ENCODE measurements around the gene PCDHA4.
"Not testable (repeated sequence)": the region's sequence is repeated elsewhere in the genome, so short reads cannot be mapped to it uniquely, and the experiment has no call there.

PCDHA4 gene

DNA sequence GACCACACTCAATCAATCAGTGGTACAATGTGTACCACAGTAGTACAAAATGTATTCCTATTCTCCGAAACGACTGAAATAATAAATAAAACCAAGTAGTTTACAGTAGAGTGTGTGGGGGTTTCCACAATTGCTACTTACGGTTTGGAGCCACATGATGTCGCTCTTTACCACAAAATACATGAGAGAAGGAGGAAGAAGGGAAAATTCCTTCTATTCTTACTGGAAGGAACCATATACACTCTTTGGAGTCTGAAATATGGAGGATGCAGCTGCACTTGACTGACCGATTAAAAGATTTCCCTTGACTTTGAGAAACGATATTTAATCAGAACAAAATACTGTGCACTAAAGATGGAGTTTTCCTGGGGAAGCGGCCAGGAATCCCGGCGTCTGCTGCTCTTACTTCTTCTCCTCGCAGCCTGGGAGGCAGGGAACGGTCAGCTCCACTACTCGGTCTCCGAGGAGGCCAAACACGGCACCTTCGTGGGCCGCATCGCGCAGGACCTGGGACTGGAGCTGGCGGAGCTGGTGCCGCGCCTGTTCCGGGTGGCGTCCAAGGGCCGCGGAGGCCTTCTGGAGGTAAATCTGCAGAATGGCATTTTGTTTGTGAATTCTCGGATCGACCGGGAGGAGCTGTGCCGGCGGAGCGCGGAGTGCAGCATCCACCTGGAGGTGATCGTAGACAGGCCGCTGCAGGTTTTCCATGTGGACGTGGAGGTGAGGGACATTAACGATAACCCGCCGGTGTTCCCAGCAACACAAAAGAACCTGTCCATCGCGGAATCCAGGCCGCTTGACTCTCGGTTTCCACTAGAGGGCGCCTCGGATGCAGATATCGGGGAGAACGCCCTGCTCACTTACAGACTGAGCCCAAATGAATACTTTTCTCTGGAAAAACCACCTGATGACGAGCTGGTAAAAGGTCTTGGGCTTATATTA lies at the start of gene PCDHA4:
PCDHA4 (plus strand) TSS at position 235 of the 942 bp plus-strand sequence.
- DNase-seq: no peak

GRCh38 chr5:140764177-140764973 lies 42.5 kb upstream of the PCDHA4 start:
- no peak for DNase-seq

- no peak for DNase-seq
These were observed 39.4 kb upstream of the PCDHA4 start for GRCh38 chr5:140767444-140767843.

DNA sequence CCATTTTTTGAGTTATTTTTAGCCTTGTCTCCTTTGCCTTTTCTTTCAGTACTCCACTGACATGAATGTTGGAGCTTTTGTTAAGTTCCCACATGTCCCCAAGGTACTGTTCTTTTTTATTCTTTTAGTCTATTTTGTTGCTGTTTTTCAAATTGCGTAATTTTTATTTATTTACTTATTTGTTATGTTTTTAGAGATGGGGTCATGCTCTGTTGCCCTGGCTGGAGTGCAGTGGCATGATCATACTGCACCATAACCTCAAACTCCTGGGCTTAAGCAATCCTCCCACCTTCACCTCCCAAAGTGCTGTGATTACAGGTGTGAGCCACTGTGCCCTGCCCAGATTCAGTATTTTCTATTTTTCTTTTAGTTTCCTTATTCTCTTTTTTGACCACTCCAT lies 26.4 kb upstream of the PCDHA4 start:
- DNase-seq: no peak

GRCh38 chr5:140785905-140786686 lies 20.8 kb upstream of the PCDHA4 start, which contains the start of gene PCDHA1:
TSS of gene PCDHA1 (plus strand) at chr5:140786140.
- no peak for DNase-seq

DNA sequence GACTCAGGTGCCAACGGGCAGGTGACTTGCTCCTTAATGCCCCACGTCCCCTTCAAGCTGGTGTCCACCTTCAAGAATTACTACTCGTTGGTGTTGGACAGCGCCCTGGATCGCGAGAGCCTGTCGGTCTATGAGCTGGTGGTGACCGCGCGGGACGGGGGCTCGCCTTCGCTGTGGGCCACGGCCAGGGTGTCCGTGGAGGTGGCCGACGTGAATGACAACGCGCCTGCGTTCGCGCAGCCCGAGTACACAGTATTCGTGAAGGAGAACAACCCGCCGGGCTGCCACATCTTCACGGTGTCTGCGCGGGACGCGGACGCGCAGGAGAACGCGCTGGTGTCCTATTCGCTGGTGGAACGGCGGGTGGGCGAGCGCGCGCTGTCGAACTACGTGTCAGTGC lies 19.4 kb upstream of the PCDHA4 start:
- DNase-seq: not testable (repeated sequence)

GRCh38 chr5:140787849-140788504 lies 18.9 kb upstream of the PCDHA4 start:
- DNase-seq: not testable (repeated sequence)

GRCh38 chr5:140791089-140791488 lies 15.8 kb upstream of the PCDHA4 start:
- no peak for DNase-seq

- no peak for DNase-seq
These were observed 12.1 kb upstream of the PCDHA4 start, which contains the start of gene PCDHA2 for GRCh38 chr5:140794595-140795258. TSS of gene PCDHA2 (plus strand) at chr5:140794852.

- DNase-seq: no peak
These were observed 11.6 kb upstream of the PCDHA4 start for GRCh38 chr5:140795259-140795641.

GRCh38 chr5:140796072-140796717 lies 10.7 kb upstream of the PCDHA4 start:
- not testable (repeated sequence) for DNase-seq

GRCh38 chr5:140796718-140797095 lies 10.2 kb upstream of the PCDHA4 start:
- DNase-seq: no peak

- no peak for DNase-seq
These were observed 5.9 kb upstream of the PCDHA4 start, which contains the start of gene PCDHA3 for GRCh38 chr5:140800816-140801493. TSS of gene PCDHA3 (plus strand) at chr5:140801057.

GRCh38 chr5:140801494-140801841 lies 5.4 kb upstream of the PCDHA4 start:
- DNase-seq: no peak

GRCh38 chr5:140802381-140802780 lies 4.5 kb upstream of the PCDHA4 start:
- not testable (repeated sequence) for DNase-seq

DNA sequence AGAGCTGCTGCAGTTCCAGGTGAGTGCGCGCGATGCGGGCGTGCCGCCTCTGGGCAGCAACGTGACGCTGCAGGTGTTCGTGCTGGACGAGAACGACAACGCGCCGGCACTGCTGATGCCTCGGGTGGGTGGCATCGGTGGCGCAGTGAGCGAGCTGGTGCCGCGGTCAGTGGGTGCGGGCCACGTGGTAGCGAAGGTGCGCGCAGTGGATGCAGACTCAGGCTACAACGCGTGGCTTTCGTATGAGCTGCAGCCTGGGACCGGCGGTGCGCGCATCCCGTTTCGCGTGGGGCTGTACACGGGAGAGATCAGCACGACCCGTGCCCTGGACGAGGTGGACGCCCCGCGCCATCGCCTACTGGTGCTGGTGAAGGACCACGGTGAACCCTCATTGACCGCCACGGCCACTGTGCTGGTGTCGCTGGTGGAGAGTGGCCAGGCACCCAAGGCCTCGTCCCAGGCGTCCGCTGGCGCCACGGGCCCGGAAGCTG lies 4.0 kb upstream of the PCDHA4 start:
- no peak for DNase-seq

DNA sequence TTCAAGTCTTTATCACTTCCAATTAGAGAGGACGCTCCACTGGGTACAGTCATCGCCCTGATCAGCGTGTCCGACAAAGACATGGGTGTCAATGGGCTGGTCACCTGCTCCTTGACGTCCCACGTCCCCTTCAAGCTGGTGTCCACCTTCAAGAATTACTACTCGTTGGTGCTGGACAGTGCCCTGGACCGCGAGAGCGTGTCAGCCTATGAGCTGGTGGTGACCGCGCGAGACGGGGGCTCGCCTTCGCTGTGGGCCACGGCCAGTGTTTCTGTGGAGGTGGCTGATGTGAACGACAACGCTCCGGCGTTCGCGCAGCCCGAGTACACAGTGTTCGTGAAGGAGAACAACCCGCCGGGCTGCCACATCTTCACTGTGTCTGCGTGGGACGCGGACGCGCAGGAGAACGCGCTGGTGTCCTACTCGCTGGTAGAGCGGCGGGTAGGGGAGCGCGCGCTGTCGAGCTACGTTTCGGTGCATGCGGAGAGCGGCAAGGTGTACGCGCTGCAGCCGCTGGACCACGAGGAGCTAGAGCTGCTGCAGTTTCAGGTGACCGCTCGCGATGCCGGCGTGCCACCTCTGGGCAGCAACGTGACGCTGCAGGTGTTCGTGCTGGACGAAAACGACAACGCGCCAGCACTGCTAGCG lies 1.5 kb downstream of the PCDHA4 start:
- not testable (repeated sequence) for DNase-seq

GRCh38 chr5:140808889-140809291 lies 2.0 kb downstream of the PCDHA4 start:
- DNase-seq: no peak

GRCh38 chr5:140821375-140822280 lies 14.8 kb downstream of the PCDHA4 start, which contains the start of gene PCDHA5:
TSS of gene PCDHA5 (plus strand) at chr5:140821613.
- no peak for DNase-seq

Measured in left hindlimb (tissue), 1 donor.